GM23248 (cell line): ENCODE results near the gene LYVE1.

Experiments
- EZH2 ChIP-seq: fragments of 200-600 bp; sonication (generic); IDR thresholded peaks from 2 replicates; pipeline ENCODE4 v1.6.1; 2018; ENCODE audit warnings: antibody characterized with exemption, mild to moderate bottlenecking; ENCODE audit not compliant: insufficient read depth, poor library complexity, severe bottlenecking
- EZH2phosphoT487 ChIP-seq: fragments of 200-600 bp; sonication (generic); IDR thresholded peaks from 2 replicates; pipeline ENCODE4 v1.6.1; 2018; ENCODE audit warnings: antibody characterized with exemption, moderate library complexity, mild to moderate bottlenecking, low read depth; ENCODE audit not compliant: insufficient read depth

- TF ChIP-seq EZH2phosphoT487, result no peak
- no peak for TF ChIP-seq EZH2
These were observed 5.1 kb upstream of the LYVE1 start for GRCh38 chr11:10573556-10573955.
